ENCODE measurements around the gene DIABLO.
"Not testable (repeated sequence)": the region's sequence is repeated elsewhere in the genome, so short reads cannot be mapped to it uniquely, and the experiment has no call there.

DNA sequence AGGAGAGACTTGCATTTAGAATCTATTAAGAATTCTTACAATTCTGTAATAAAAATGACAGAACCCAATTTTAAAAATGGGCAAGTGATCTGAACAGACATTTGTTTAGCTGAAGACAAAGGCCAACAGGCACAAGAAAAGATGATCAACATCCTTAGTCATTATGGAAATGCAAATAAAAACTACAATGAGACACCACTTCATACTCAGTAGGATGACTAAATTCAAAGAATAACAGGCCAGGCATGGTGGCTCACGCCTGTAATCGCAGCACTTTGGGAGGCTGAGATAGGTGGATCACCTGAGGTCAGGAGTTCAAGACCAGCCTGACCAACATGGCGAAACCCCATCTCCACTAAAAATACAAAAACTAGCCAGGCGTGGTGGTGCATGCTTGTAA, 32.6 kb upstream of the DIABLO start:
- TF ChIP-seq, protein P1, sequence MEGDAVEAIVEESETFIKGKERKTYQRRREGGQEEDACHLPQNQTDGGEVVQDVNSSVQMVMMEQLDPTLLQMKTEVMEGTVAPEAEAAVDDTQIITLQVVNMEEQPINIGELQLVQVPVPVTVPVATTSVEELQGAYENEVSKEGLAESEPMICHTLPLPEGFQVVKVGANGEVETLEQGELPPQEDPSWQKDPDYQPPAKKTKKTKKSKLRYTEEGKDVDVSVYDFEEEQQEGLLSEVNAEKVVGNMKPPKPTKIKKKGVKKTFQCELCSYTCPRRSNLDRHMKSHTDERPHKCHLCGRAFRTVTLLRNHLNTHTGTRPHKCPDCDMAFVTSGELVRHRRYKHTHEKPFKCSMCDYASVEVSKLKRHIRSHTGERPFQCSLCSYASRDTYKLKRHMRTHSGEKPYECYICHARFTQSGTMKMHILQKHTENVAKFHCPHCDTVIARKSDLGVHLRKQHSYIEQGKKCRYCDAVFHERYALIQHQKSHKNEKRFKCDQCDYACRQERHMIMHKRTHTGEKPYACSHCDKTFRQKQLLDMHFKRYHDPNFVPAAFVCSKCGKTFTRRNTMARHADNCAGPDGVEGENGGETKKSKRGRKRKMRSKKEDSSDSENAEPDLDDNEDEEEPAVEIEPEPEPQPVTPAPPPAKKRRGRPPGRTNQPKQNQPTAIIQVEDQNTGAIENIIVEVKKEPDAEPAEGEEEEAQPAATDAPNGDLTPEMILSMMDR (IDR thresholded peaks at IDR 0.05; ENCODE audit: low read depth, low read length): not testable (repeated sequence)
- TF ChIP-seq, protein P2, sequence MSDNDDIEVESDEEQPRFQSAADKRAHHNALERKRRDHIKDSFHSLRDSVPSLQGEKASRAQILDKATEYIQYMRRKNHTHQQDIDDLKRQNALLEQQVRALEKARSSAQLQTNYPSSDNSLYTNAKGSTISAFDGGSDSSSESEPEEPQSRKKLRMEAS (IDR thresholded peaks at IDR 0.05; ENCODE audit: low read depth, low read length): not testable (repeated sequence)
- TF ChIP-seq POLR2A (IDR thresholded peaks at IDR 0.05; ENCODE audit: extremely low read depth, insufficient read length); MYC (IDR thresholded peaks at IDR 0.05; ENCODE audit: low read depth, low read length): not testable (repeated sequence)

Data from NB4 (cell line).